ENCODE data around the gene PTMS. TPM values are rescaled to one million over a fixed set of nuclear protein-coding genes. Genes with fewer than 3 reads are reported as not detected.
A peak's percentile ranks its signal among the peaks of the same experiment; 100 is the strongest.

PTMS gene
- total and polyA plus RNA-seq, 3 donors from 2014 or later, result 53.4 to 185 (median 64.3) TPM

GRCh38 chr12:6724409-6724797, 41.8 kb upstream of the PTMS start:
- H3K27me3 ChIP-seq, result no peaks in the 10 kb centered on the region
- peak overlapping the region; percentile 57 to 78 for H3K4me3 ChIP-seq
- H3K4me1 ChIP-seq, result peaks cover 5% of the 10 kb centered on the region
- DNase-seq, result no peak
- no peaks in the 10 kb centered on the region for H3K36me3 ChIP-seq (ENCODE audit: low read depth, missing control alignments)
- no peaks in the 10 kb centered on the region for H3K9me3 ChIP-seq
- TF ChIP-seq, protein P1, sequence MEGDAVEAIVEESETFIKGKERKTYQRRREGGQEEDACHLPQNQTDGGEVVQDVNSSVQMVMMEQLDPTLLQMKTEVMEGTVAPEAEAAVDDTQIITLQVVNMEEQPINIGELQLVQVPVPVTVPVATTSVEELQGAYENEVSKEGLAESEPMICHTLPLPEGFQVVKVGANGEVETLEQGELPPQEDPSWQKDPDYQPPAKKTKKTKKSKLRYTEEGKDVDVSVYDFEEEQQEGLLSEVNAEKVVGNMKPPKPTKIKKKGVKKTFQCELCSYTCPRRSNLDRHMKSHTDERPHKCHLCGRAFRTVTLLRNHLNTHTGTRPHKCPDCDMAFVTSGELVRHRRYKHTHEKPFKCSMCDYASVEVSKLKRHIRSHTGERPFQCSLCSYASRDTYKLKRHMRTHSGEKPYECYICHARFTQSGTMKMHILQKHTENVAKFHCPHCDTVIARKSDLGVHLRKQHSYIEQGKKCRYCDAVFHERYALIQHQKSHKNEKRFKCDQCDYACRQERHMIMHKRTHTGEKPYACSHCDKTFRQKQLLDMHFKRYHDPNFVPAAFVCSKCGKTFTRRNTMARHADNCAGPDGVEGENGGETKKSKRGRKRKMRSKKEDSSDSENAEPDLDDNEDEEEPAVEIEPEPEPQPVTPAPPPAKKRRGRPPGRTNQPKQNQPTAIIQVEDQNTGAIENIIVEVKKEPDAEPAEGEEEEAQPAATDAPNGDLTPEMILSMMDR (IDR thresholded peaks at IDR 0.05), result no peak
- TF ChIP-seq POLR2A (IDR thresholded peaks at IDR 0.05), result no peak
- peak overlapping the region; percentile 78 to 81 for H3K27ac ChIP-seq
- intact Hi-C loops (cut with DNase I; ENCODE audit: low total_unique reads), result loop anchor here (5.0 kb wide), 1 partner anchor 37 kb away; the partner anchor contains the start of gene ZNF384
- 6 to 13% methylated on average over 9 to 10 of the region's 10 CpGs for WGBS, 2 donors

DNA sequence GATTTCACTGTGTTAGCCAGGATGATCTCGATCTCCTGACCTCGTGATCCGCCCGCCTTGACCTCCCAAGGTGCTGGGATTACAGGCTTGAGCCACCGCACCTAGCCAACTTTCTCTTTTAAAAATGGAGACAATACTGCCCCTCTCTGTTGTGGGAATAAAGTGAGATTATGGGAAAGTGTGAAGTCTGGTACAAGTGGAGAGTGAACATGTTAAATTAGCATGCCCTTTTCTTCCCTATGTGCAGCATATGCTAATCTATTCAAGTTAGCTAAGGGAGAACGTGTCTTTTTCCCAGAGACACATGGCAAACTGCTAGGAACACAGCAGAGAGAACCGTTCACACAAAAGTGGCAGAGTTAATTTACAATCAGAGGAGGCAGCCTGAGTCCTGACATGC, 40.8 kb upstream of the PTMS start:
- Histone ChIP-seq H3K27me3 (no peaks in the 10 kb centered on the region), H3K27ac (no peak overlapping the region), H3K4me1 (peaks cover 5% of the 10 kb centered on the region), H3K36me3 (ENCODE audit: low read depth, missing control alignments) (no peaks in the 10 kb centered on the region), H3K4me3 (no peak overlapping the region), H3K9me3 (no peaks in the 10 kb centered on the region)
- DNase-seq, result no peak
- intact Hi-C loops (cut with DNase I; ENCODE audit: low total_unique reads), result no loop called here
- TF ChIP-seq, protein P1 (IDR thresholded peaks at IDR 0.05), result no peak
- TF ChIP-seq POLR2A (IDR thresholded peaks at IDR 0.05), result no peak
- WGBS, 2 donors, result 81% methylated on average over 7 of the region's 7 CpGs

GRCh38 chr12:6729186-6729585, 37.0 kb upstream of the PTMS start:
- Histone ChIP-seq H3K27ac (no peak overlapping the region), H3K4me3 (no peak overlapping the region), H3K36me3 (ENCODE audit: low read depth, missing control alignments) (no peaks in the 10 kb centered on the region), H3K9me3 (no peaks in the 10 kb centered on the region), H3K4me1 (peaks cover 5% of the 10 kb centered on the region), H3K27me3 (no peaks in the 10 kb centered on the region)
- TF ChIP-seq, protein P1 (IDR thresholded peaks at IDR 0.05), result no peak
- no peak for TF ChIP-seq POLR2A (IDR thresholded peaks at IDR 0.05)
- 90 to 91% methylated on average over 11 to 18 of the region's 18 CpGs for WGBS, 2 donors
- no peak for DNase-seq
- intact Hi-C loops (cut with DNase I; ENCODE audit: low total_unique reads), result no loop called here

DNA sequence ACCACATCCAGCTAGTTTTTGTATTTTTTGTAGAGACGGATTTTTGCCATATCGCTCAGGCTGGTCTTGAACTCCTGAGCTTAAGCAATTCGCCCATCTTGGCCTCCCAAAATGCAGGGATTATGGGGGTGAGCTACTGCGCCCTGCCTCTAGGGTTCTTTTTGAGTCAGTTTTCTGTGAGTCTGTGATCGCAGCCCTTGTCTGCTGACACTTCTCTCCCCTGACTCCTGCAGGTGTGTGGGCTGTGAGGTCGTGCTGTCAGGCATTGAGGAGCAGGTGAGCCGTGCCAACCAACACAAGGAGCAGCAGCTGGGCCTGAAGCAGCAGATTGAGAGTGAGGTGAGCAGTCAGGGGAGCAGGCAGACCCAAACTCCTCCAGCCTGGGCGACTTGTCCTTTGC, 36.0 kb upstream of the PTMS start:
- H3K9me3 ChIP-seq, result no peaks in the 10 kb centered on the region
- H3K27me3 ChIP-seq, result no peaks in the 10 kb centered on the region
- TF ChIP-seq, protein P1 (IDR thresholded peaks at IDR 0.05), result no peak
- TF ChIP-seq POLR2A (IDR thresholded peaks at IDR 0.05), result no peak
- H3K27ac ChIP-seq, result no peak overlapping the region
- intact Hi-C loops (cut with DNase I; ENCODE audit: low total_unique reads), result no loop called here
- H3K36me3 ChIP-seq (ENCODE audit: low read depth, missing control alignments), result no peaks in the 10 kb centered on the region
- H3K4me1 ChIP-seq, result no peaks in the 10 kb centered on the region
- 91 to 97% methylated on average over 8 of the region's 8 CpGs for WGBS, 2 donors
- DNase-seq, result no peak
- H3K4me3 ChIP-seq, result no peak overlapping the region

Measured in testis (tissue), 3 donors.